ENCODE measurements around the gene POC1A. TPM values are rescaled to one million over a fixed set of nuclear protein-coding genes. Genes with fewer than 3 reads are reported as not detected.

Gene POC1A
- polyA plus RNA-seq, 1 donor from 2014 or later: 1.3 TPM

DNA sequence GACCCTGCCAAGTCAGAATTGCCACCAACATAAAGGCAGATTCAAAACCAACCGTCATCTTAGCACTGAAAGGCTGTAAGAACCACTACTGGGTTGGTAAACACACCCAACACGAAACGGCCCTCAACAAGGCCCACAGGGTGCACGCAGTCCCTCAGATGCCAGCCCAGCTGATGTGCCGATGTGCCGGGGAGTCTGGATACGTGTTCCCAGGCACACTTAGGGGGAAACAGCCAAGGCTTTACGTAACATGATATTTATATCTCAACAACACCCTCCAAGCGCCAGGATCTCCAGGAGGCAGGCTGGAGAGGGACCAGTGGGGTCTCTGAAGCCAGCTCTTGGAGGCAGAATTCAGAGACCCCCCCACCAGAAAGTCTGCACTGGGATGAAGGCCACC, 14.2 kb downstream of the POC1A start:
- H3K9me2 ChIP-seq (ENCODE audit: insufficient read depth, low read length): no peaks in the 10 kb centered on the region
- no peak overlapping the region for H3K4me2 ChIP-seq (ENCODE audit: low read length)
- H3K27ac ChIP-seq (ENCODE audit: low read length): no peak overlapping the region
- no peak for TF ChIP-seq TAF1 (IDR thresholded peaks at IDR 0.05; ENCODE audit: low read depth)
- TF ChIP-seq, protein P1, sequence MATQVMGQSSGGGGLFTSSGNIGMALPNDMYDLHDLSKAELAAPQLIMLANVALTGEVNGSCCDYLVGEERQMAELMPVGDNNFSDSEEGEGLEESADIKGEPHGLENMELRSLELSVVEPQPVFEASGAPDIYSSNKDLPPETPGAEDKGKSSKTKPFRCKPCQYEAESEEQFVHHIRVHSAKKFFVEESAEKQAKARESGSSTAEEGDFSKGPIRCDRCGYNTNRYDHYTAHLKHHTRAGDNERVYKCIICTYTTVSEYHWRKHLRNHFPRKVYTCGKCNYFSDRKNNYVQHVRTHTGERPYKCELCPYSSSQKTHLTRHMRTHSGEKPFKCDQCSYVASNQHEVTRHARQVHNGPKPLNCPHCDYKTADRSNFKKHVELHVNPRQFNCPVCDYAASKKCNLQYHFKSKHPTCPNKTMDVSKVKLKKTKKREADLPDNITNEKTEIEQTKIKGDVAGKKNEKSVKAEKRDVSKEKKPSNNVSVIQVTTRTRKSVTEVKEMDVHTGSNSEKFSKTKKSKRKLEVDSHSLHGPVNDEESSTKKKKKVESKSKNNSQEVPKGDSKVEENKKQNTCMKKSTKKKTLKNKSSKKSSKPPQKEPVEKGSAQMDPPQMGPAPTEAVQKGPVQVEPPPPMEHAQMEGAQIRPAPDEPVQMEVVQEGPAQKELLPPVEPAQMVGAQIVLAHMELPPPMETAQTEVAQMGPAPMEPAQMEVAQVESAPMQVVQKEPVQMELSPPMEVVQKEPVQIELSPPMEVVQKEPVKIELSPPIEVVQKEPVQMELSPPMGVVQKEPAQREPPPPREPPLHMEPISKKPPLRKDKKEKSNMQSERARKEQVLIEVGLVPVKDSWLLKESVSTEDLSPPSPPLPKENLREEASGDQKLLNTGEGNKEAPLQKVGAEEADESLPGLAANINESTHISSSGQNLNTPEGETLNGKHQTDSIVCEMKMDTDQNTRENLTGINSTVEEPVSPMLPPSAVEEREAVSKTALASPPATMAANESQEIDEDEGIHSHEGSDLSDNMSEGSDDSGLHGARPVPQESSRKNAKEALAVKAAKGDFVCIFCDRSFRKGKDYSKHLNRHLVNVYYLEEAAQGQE (IDR thresholded peaks at IDR 0.05; ENCODE audit: borderline replicate concordance): no peak
- TF ChIP-seq POLR2AphosphoS5 (IDR thresholded peaks at IDR 0.05): no peak
- TF ChIP-seq, protein P2, sequence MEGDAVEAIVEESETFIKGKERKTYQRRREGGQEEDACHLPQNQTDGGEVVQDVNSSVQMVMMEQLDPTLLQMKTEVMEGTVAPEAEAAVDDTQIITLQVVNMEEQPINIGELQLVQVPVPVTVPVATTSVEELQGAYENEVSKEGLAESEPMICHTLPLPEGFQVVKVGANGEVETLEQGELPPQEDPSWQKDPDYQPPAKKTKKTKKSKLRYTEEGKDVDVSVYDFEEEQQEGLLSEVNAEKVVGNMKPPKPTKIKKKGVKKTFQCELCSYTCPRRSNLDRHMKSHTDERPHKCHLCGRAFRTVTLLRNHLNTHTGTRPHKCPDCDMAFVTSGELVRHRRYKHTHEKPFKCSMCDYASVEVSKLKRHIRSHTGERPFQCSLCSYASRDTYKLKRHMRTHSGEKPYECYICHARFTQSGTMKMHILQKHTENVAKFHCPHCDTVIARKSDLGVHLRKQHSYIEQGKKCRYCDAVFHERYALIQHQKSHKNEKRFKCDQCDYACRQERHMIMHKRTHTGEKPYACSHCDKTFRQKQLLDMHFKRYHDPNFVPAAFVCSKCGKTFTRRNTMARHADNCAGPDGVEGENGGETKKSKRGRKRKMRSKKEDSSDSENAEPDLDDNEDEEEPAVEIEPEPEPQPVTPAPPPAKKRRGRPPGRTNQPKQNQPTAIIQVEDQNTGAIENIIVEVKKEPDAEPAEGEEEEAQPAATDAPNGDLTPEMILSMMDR (IDR thresholded peaks at IDR 0.05; ENCODE audit: poor library complexity, severe bottlenecking): no peak
- no peak for TF ChIP-seq EZH2 (IDR thresholded peaks at IDR 0.05; ENCODE audit: borderline replicate concordance, insufficient read depth, low read length, poor library complexity, severe bottlenecking)
- no peak for TF ChIP-seq RAD21 (conservative IDR thresholded peaks at IDR 0.05)
- H2AFZ ChIP-seq (ENCODE audit: low read depth, low read length): no peak overlapping the region
- no peaks in the 10 kb centered on the region for H3K79me2 ChIP-seq (replicated peaks; ENCODE audit: insufficient read depth, low read length)
- no peaks in the 10 kb centered on the region for H3K27me3 ChIP-seq (ENCODE audit: insufficient read depth, low read depth, low read length)
- no peaks in the 10 kb centered on the region for H4K20me1 ChIP-seq (ENCODE audit: insufficient read depth)
- no peaks in the 10 kb centered on the region for H3F3A ChIP-seq (ENCODE audit: insufficient read depth, low read length, poor library complexity, severe bottlenecking)
- H3K9ac ChIP-seq (ENCODE audit: low read length): no peak overlapping the region
- H3K4me3 ChIP-seq (ENCODE audit: low read length): no peak overlapping the region
- H3K9me3 ChIP-seq (ENCODE audit: low read length): no peaks in the 10 kb centered on the region
- H3K36me3 ChIP-seq (ENCODE audit: insufficient read depth, low read length): no peaks in the 10 kb centered on the region

- TF ChIP-seq TAF1 (IDR thresholded peaks at IDR 0.05; ENCODE audit: low read depth) (no peak), EP300 (conservative IDR thresholded peaks at IDR 0.05; ENCODE audit: poor library complexity, severe bottlenecking) (no peak), EZH2 (IDR thresholded peaks at IDR 0.05; ENCODE audit: borderline replicate concordance, insufficient read depth, low read length, poor library complexity, severe bottlenecking) (no peak), POLR2AphosphoS5 (IDR thresholded peaks at IDR 0.05) (no peak), MXI1 (conservative IDR thresholded peaks at IDR 0.05; ENCODE audit: poor library complexity, severe bottlenecking) (no peak), SMC3 (conservative IDR thresholded peaks at IDR 0.05; ENCODE audit: poor library complexity) (no peak), RAD21 (conservative IDR thresholded peaks at IDR 0.05) (no peak)
- TF ChIP-seq, protein P2 (IDR thresholded peaks at IDR 0.05; ENCODE audit: poor library complexity, severe bottlenecking): no peak
- TF ChIP-seq, protein P1 (IDR thresholded peaks at IDR 0.05; ENCODE audit: borderline replicate concordance): no peak
- Histone ChIP-seq H4K20me1 (ENCODE audit: insufficient read depth) (no peaks in the 10 kb centered on the region), H2AFZ (ENCODE audit: low read depth, low read length) (no peak overlapping the region), H3K9ac (ENCODE audit: low read length) (no peak overlapping the region), H3K79me2 (replicated peaks; ENCODE audit: insufficient read depth, low read length) (no peaks in the 10 kb centered on the region), H3K9me2 (ENCODE audit: insufficient read depth, low read length) (no peaks in the 10 kb centered on the region), H3K4me2 (ENCODE audit: low read length) (no peak overlapping the region), H3K27ac (ENCODE audit: low read length) (no peak overlapping the region), H3K36me3 (ENCODE audit: insufficient read depth, low read length) (no peaks in the 10 kb centered on the region), H3K27me3 (ENCODE audit: insufficient read depth, low read depth, low read length) (no peaks in the 10 kb centered on the region), H3K9me3 (ENCODE audit: low read length) (no peaks in the 10 kb centered on the region), H3F3A (ENCODE audit: insufficient read depth, low read length, poor library complexity, severe bottlenecking) (no peaks in the 10 kb centered on the region), H3K4me3 (ENCODE audit: low read length) (no peak overlapping the region)
Measured at GRCh38 chr3:52137311-52137710, 16.9 kb downstream of the POC1A start.

Data from neural cell (in vitro differentiated cells).